HG03469 (cell line): ENCODE measurements around the gene WFDC9.
"Not testable (repeated sequence)": the region's sequence is repeated elsewhere in the genome, so short reads cannot be mapped to it uniquely, and the experiment has no call there.

Experiments
- ATAC-seq: cut with Tn5 transposase; IDR thresholded peaks from one replicate; pipeline ENCODE4 v1.9.1; 2021; ENCODE audit warnings: mild to moderate bottlenecking, moderate library complexity, moderate number of reproducible peaks; ENCODE audit not compliant: unreplicated experiment

WFDC9 gene

DNA sequence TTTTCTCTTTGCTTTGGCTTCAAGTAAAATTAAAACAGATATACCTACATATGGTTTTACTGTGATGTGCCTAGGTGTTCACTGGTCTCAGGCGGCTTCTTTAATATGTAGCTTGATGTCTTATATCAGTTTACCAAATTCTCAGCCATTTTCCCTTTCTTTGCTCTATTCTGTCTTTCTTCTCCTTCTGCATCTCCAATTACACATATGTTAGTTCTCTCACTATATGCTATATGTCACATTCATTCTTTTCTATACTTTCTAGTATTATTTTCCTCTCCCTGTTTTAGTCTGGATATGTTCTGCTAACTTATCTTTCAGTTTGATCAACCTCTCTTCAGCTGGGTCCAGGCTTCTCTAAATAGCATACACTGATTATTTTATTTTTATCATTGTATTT lies 37.6 kb downstream of the WFDC9 start:
- no peak for ATAC-seq

DNA sequence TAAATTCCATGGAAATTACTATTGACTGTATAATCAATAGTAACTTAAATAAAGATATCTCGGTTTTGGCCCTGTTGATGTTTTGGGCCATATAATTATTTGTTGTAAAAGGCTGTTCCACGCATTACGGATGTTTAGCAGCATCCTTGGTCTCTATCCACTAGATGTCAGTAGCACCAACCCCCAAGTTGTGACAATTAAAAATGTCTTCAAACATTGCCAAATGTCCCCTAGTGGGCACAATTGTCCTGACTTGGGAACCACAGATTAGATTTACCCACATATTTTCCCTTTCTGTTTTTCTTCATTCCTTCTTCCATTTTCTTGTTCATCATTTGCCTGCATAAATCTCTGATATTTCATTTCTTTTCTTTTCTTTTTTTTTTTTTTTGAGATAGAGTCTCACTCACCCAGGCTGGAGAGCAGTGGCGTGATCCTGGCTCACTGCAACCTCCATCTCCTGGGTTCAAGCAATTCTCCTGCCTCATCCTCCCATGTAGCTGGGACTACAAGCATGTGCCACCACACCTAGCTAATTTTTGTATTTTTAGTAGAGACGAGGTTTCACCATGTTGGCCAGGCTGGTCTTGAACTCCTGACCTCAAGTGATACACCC lies 38.4 kb downstream of the WFDC9 start:
- ATAC-seq, result no peak

DNA sequence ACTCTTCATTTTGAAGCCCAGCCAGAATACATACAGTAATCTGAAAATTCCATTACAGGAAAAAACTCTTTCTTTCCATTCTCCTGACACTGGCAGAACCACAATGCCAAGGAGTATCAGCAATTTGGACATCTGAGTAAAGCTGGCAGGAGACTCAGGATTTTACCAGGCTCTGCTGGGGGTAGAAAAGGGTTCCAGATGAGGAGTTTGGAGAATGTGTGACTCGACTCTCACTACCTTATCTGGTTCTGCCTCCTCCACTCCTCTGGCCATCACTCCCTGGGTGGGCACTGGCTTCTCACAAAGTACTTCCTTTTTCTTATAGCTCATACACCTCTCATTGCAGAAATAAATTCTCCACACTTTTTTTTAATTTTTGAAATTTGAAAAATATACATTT lies 41.4 kb downstream of the WFDC9 start:
- ATAC-seq, result no peak

DNA sequence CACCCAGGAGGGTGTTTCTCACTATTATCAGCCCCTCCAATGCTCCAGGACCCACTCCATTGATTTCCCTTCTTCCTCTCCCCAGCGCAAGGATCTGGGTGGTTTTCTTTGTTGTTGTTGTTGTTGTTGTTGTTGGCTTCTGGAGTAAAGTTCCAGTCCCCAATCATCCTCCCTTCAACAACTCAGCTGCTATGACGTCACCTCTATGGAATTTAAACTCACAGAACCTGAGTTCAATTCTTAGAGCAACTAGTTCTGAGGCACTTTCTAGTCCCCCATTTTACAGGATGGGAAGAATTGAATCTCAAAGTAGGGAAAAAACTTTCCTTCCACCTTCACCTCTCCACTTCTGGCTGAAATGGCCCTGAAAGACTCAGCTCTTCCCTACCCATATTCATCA lies 42.3 kb downstream of the WFDC9 start:
- ATAC-seq, result no peak

GRCh38 chr20:45585986-45586385 lies 45.1 kb downstream of the WFDC9 start:
- ATAC-seq, result not testable (repeated sequence)

- not testable (repeated sequence) for ATAC-seq
These were observed 46.8 kb downstream of the WFDC9 start for GRCh38 chr20:45584294-45584693.

- ATAC-seq, result no peak
These were observed 47.6 kb downstream of the WFDC9 start for GRCh38 chr20:45583502-45583901.

DNA sequence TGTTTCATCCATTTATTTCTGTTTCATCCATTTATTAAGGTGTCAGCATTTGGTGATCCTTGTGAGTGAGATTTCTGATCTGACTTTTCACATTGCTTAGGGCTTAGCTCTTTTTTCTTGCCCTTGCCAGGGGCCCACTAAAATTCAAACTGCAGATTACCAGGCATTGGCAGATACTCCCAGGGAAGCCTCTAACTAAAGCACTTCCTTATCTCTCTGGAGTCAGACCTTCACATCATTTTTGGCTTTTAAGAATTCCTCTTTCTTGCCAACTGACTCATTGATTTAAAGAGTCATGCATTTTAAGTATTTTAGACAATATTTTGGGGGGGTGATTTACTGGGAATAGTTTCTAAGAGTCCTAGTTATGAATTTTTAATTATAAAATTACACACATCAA lies 49.4 kb downstream of the WFDC9 start:
- ATAC-seq, result no peak

DNA sequence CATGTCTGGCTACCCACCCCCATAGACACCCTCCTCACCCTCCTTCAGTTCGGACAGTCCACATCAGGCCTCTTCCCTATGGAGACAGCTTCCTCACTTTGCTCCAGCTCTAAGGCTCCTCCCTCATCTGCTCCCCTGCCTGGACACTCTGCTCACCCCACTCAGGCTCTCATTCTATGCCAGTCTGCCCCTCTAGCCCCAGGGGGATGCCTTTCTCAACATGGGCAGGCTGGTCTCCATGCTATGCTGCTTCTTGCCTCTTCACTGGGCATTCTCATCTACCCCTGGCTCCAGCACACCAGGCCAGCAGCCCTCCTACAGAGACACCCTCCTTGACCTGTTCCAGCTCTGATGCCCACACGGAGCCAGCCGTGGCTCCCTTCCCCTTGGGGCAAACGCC lies 51.9 kb downstream of the WFDC9 start, which contains the start of gene WFDC8:
Gene WFDC8, minus strand, starts transcription at position 101 of the 400 bp plus-strand sequence. Its CDS starts 37 bp downstream, at position 64.
- ATAC-seq, result no peak

DNA sequence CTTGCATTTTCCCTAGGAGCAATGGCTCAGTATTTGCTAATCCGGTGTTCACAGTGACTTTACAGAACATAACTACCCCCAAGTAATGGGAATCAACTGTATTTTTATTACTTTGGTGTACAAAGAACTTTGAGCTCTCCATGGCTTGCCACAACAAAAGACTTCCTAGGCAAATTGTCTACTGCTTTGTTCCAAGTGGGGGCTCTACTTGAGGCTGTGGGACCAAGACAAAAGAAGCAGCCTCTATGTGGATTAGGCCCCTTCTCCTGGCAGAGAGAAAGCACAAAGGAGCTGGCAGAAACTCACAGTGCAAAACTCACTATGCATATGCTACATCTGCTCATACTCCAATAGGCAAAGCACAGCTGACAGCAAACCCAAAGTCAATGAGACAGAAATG lies 52.9 kb downstream of the WFDC9 start:
- ATAC-seq, result no peak

DNA sequence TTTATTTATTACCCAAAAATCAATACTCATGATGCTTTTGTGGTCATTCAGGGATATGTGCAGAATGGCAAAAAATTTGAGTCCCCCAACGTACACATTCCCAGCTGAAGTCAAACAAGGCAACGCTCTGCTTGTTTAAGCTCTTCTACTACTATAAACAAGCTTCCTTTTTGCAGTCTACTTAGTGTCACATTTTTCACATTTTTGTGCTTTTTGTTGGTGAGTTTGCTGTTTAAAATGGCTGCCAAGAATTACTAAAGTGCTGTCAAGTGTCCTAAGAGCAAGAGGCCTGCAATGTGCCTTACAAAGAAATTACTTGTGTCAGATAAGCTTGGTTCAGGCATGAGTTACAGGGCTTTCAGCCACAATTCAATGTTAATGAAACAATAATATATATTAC lies 54.1 kb downstream of the WFDC9 start:
- ATAC-seq, result no peak

GRCh38 chr20:45575931-45576330 lies 55.2 kb downstream of the WFDC9 start:
- ATAC-seq, result no peak

DNA sequence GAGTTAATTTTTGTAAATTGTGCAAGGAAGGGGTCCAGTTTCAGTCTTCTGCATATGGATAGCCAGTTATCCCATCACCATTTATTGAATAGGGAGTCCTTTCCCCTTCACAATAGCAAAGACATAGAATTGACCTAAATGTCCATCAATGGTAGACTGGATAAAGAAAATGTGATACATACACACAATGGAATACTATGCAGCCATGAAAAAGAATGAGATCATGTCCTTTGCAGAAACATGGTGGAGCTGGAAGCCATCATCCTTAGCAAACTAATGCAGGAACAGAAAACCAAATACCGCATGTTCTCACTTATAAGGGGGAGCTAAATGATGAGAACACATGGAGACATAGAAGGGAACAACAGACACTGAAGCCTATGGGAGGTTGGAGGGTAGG lies 61.4 kb downstream of the WFDC9 start:
- ATAC-seq, result not testable (repeated sequence)

GRCh38 chr20:45564760-45565276 lies 66.3 kb downstream of the WFDC9 start:
- no peak for ATAC-seq
